Measurements from ENCODE around the gene CNKSR1.

- TF ChIP-seq EP300 (IDR thresholded peaks at IDR 0.05; ENCODE audit: borderline replicate concordance) = no peak
- no peak for TF ChIP-seq EGR1 (IDR thresholded peaks at IDR 0.05)
- TF ChIP-seq FOXM1 (IDR thresholded peaks at IDR 0.05; ENCODE audit: borderline replicate concordance, low read depth) = no peak
- TF ChIP-seq REST (IDR thresholded peaks at IDR 0.05; ENCODE audit: low read depth) = no peak
- TF ChIP-seq TEAD4 (IDR thresholded peaks at IDR 0.05) = no peak
- no peak for TF ChIP-seq RAD21 (IDR thresholded peaks at IDR 0.05; ENCODE audit: low read depth)
- no peak for TF ChIP-seq CREB1 (IDR thresholded peaks at IDR 0.05; ENCODE audit: low read depth)
- TF ChIP-seq MAX (IDR thresholded peaks at IDR 0.05) = no peak
- TF ChIP-seq YY1 (IDR thresholded peaks at IDR 0.05; ENCODE audit: low read depth) = no peak
- TF ChIP-seq USF1 (IDR thresholded peaks at IDR 0.05) = no peak
- TF ChIP-seq TAF1 (IDR thresholded peaks at IDR 0.05; ENCODE audit: low read depth) = no peak
Observed at GRCh38 chr1:26189751-26190275, 12.5 kb downstream of the CNKSR1 start.

All from Ishikawa (cell line).